ENCODE data around the gene CDK4. TPM values are rescaled to one million over a fixed set of nuclear protein-coding genes. Genes with fewer than 3 reads are reported as not detected.

Gene CDK4
- total and polyA plus RNA-seq, 2 of the 13 experiments (the other 11 are each of a cell fraction or from before 2014, with no cell fraction given), result 191 to 209 TPM

GRCh38 chr12:57730336-57731067 is 21.6 kb downstream of the CDK4 start:
- no peak overlapping the region for H3K4me3 ChIP-seq (replicated peaks in 1 of 3; ENCODE audit: insufficient read depth in 1 of 3, low read depth in 2 of 3, low read length in 3 of 3)
- no TSS peak for BruUV-seq (replicated peaks)

More at GRCh38 chr12:57730336-57731067, 21.6 kb downstream of the CDK4 start:
- no peak for FAIRE-seq
- in situ Hi-C loops (cut with HindIII; ENCODE audit: extremely low pct_ligation_motif_present, low pct_unique_long_range_greater_than_20kb), result no loop called here
- Histone ChIP-seq H3K9ac (ENCODE audit: insufficient read depth, low read depth, low read length) (no peak overlapping the region), H3K4me1 (ENCODE audit: insufficient read depth, low read length) (peaks cover 18% of the 10 kb centered on the region), H3K79me2 (ENCODE audit: insufficient read depth, low read length) (no peaks in the 10 kb centered on the region), H3K9me3 (ENCODE audit: low read length) (no peaks in the 10 kb centered on the region), H2AFZ (ENCODE audit: low read length) (no peak overlapping the region), H3K36me3 (replicated peaks in 1 of 2; ENCODE audit: control insufficient read depth in 1 of 2, insufficient read depth in 2 of 2, low read length in 2 of 2) (no peaks in the 10 kb centered on the region), H3K27me3 (ENCODE audit: control insufficient read depth in 1 of 2, insufficient read depth in 2 of 2, low read length in 2 of 2) (peaks cover 2 to 38% of the 10 kb centered on the region in 2 experiments; a peak in 4 of 5 replicates), H3K4me2 (ENCODE audit: low read depth, low read length) (no peak overlapping the region), H3K27ac (ENCODE audit: extremely low read length, insufficient read depth, low read length) (no peak overlapping the region), H4K20me1 (ENCODE audit: insufficient read depth, low read length) (no peaks in the 10 kb centered on the region)
- DNase-seq (ENCODE audit: low spot score), result no peak
- 17% methylated on average over 13 of the region's 13 CpGs for WGBS (ENCODE audit: low lambda C conversion rate)
- POLR2A ChIA-PET, result no interaction called here
- TF ChIP-seq USF2 (IDR thresholded peaks at IDR 0.05; ENCODE audit: low read depth, low read length) (no peak), USF2 (CRISPR knock-in tag; IDR thresholded peaks at IDR 0.05; ENCODE audit: borderline replicate concordance) (no peak), ELF3 (CRISPR knock-in tag; IDR thresholded peaks at IDR 0.05) (no peak), ZNF616 (CRISPR knock-in tag; IDR thresholded peaks at IDR 0.05; ENCODE audit: low read depth) (no peak), ZNF83 (CRISPR knock-in tag; IDR thresholded peaks at IDR 0.05; ENCODE audit: borderline replicate concordance) (no peak), GATA4 (IDR thresholded peaks at IDR 0.05; ENCODE audit: borderline replicate concordance, low read depth) (no peak), ISX (CRISPR knock-in tag; conservative IDR thresholded peaks at IDR 0.05) (no peak), MAFF (IDR thresholded peaks at IDR 0.05; ENCODE audit: low read depth, low read length) (no peak), ZNF607 (CRISPR knock-in tag; IDR thresholded peaks at IDR 0.05; ENCODE audit: borderline replicate concordance) (no peak), E2F2 (CRISPR knock-in tag; IDR thresholded peaks at IDR 0.05; ENCODE audit: borderline replicate concordance) (no peak), ZBTB4 (CRISPR knock-in tag; IDR thresholded peaks at IDR 0.05; ENCODE audit: borderline replicate concordance) (no peak), STAT5B (CRISPR knock-in tag; IDR thresholded peaks at IDR 0.05) (no peak), ZNF879 (CRISPR knock-in tag; IDR thresholded peaks at IDR 0.05) (no peak), MTF2 (CRISPR knock-in tag; IDR thresholded peaks at IDR 0.05; ENCODE audit: borderline replicate concordance) (no peak), ZBTB25 (CRISPR knock-in tag; IDR thresholded peaks at IDR 0.05) (no peak), IRF9 (CRISPR knock-in tag; IDR thresholded peaks at IDR 0.05; ENCODE audit: borderline replicate concordance) (no peak)
- CTCF ChIA-PET (ENCODE audit: low intra/inter-chr PET ratio, low total read pairs), result no interaction called here
- intact Hi-C loops (cut with micrococcal nuclease; ENCODE audit: unreplicated experiment), result no loop called here
- ATAC-seq, result no peak
